Thyroid gland (tissue), 4 donors: ENCODE measurements around the gene ATAD1. TPM values are rescaled to one million over a fixed set of nuclear protein-coding genes. Genes with fewer than 3 reads are reported as not detected.

Source experiments
- DNase-seq, 2 donors: peaks; one replicate each; pipeline ENCODE4 v3.0.0-alpha.2; 2019
- H3K27ac ChIP-seq, 3 donors: fragments of 200-600 bp; sonication (generic); 1 replicate in 2 of 3; 2 replicates in 1 of 3; pipeline ENCODE4 v1.5.1; 2016 to 2019; ENCODE audit warnings: mild to moderate bottlenecking in 1 of 3, moderate library complexity in 1 of 3
- H3K27me3 ChIP-seq: fragments of 200-600 bp; sonication (generic); one replicate; pipeline ENCODE4 v1.5.1; 2019
- H3K36me3 ChIP-seq, 2 donors: fragments of 200-600 bp; sonication (generic); one replicate each; pipeline ENCODE4 v1.5.1; 2016 to 2019
- H3K4me1 ChIP-seq, 2 donors: fragments of 200-600 bp; sonication (generic); one replicate each; pipeline ENCODE4 v1.5.1; 2017 to 2019
- H3K4me3 ChIP-seq, 3 donors: fragments of 200-600 bp; sonication (generic); replicated peaks in 1 of 3; 1 replicate in 2 of 3; 2 replicates in 1 of 3; pipeline ENCODE4 v1.5.1; 2016; ENCODE audit warnings: mild to moderate bottlenecking in 1 of 3
- H3K9me3 ChIP-seq: fragments of 200-600 bp; sonication (generic); one replicate; pipeline ENCODE4 v1.5.1; 2017
- CTCF ChIP-seq, 6 experiments: fragments of 200-600 bp in 3 of 6; fragments of 450-650 bp in 3 of 6; sonication (generic) in 3 of 6; IDR thresholded peaks; one replicate each; pipeline ENCODE4 v1.5.1; 2016 to 2019; ENCODE audit warnings: antibody characterized with exemption in 6 of 6, mild to moderate bottlenecking in 2 of 6, inconsistent platforms in 1 of 6, moderate library complexity in 1 of 6
- POLR2A ChIP-seq, 2 donors: fragments of 450-650 bp; IDR thresholded peaks; one replicate each; pipeline ENCODE4 v1.6.1; 2017; ENCODE audit warnings: antibody characterized with exemption in 2 of 2, mild to moderate bottlenecking in 2 of 2, moderate library complexity in 1 of 2
- WGBS, 2 donors: methylation state at CpG; one replicate each; pipeline ENCODE4 v1.1.5; 2017; 5-methylcytosine and 5-hydroxymethylcytosine counted together
- intact Hi-C: fragments of 100-400 bp; cut with DNase I; formaldehyde crosslinking; loops from one replicate; pipeline ENCODE4 v1.15.1; 2023
- total RNA-seq, 4 donors: library from RNA; depleted of rRNA; stranded (reverse); fragments of >200 nt; gene quantifications; one replicate each; pipeline ENCODE4 v1.2.3, GENCODE V29; 2016

The ATAD1 gene
- total RNA-seq, 4 donors from 2014 or later, result 40.3 to 72.1 (median 53.7) TPM

- WGBS, 2 donors, result 94 to 95% methylated on average over 5 of the region's 5 CpGs
- Histone ChIP-seq H3K9me3 (no peaks in the 10 kb centered on the region), H3K27me3 (no peaks in the 10 kb centered on the region), H3K27ac (no peak overlapping the region), H3K4me1 (no peaks in the 10 kb centered on the region), H3K36me3 (peaks cover 4 to 22% of the 10 kb centered on the region in 2 donors), H3K4me3 (no peak overlapping the region)
- no peak for DNase-seq
- intact Hi-C loops, result no loop called here
- TF ChIP-seq CTCF (IDR thresholded peaks at IDR 0.05) (no peak), POLR2A (IDR thresholded peaks at IDR 0.05) (no peak)
Measured at GRCh38 chr10:87767253-87767652, 50.8 kb downstream of the ATAD1 start.

GRCh38 chr10:87765666-87766376 lies 52.2 kb downstream of the ATAD1 start:
- H3K4me1 ChIP-seq, result no peaks in the 10 kb centered on the region
- peaks cover 4 to 22% of the 10 kb centered on the region in 2 donors for H3K36me3 ChIP-seq
- no peak overlapping the region for H3K27ac ChIP-seq
- H3K4me3 ChIP-seq, result no peak overlapping the region
- no peak for TF ChIP-seq CTCF (IDR thresholded peaks at IDR 0.05)
- no peak for TF ChIP-seq POLR2A (IDR thresholded peaks at IDR 0.05)
- intact Hi-C loops, result no loop called here
- H3K27me3 ChIP-seq, result no peaks in the 10 kb centered on the region
- WGBS, 2 donors, result 95 to 98% methylated on average over 5 of the region's 5 CpGs
- no peak for DNase-seq
- H3K9me3 ChIP-seq, result no peaks in the 10 kb centered on the region

GRCh38 chr10:87764072-87764934 lies 53.7 kb downstream of the ATAD1 start:
- H3K4me3 ChIP-seq, result no peak overlapping the region
- peaks cover 1 to 18% of the 10 kb centered on the region in 2 donors for H3K36me3 ChIP-seq
- no peaks in the 10 kb centered on the region for H3K9me3 ChIP-seq
- WGBS, 2 donors, result 95% methylated on average over 13 of the region's 13 CpGs
- DNase-seq, result no peak
- intact Hi-C loops, result no loop called here
- no peaks in the 10 kb centered on the region for H3K27me3 ChIP-seq
- H3K4me1 ChIP-seq, result no peaks in the 10 kb centered on the region
- no peak overlapping the region for H3K27ac ChIP-seq
- TF ChIP-seq POLR2A (IDR thresholded peaks at IDR 0.05), result no peak
- no peak for TF ChIP-seq CTCF (IDR thresholded peaks at IDR 0.05)

GRCh38 chr10:87763086-87763861 lies 54.8 kb downstream of the ATAD1 start:
- WGBS, 2 donors, result 86 to 87% methylated on average over 5 of the region's 5 CpGs

More at GRCh38 chr10:87763086-87763861, 54.8 kb downstream of the ATAD1 start:
- intact Hi-C loops, result no loop called here
- Histone ChIP-seq H3K27me3 (no peaks in the 10 kb centered on the region), H3K4me3 (no peak overlapping the region), H3K36me3 (peaks cover 0 to 18% of the 10 kb centered on the region in 2 donors), H3K9me3 (no peaks in the 10 kb centered on the region), H3K4me1 (no peaks in the 10 kb centered on the region), H3K27ac (no peak overlapping the region)
- DNase-seq, result no peak
- TF ChIP-seq CTCF (IDR thresholded peaks at IDR 0.05) (no peak), POLR2A (IDR thresholded peaks at IDR 0.05) (no peak)
